HEK293 (cell line): ENCODE data around the gene CTH.

Experiments
- CTCF ChIA-PET: fragments of 350-600 bp; formaldehyde crosslinking; extraction: SDS; loops from one replicate; lab custom pipeline; 2021; ENCODE audit warnings: antibody characterized with exemption; lab: Yijun Ruan, JAX
- POLR2A ChIA-PET: fragments of 300-600 bp; formaldehyde crosslinking; extraction: SDS; loops from one replicate; lab custom pipeline; 2020; ENCODE audit warnings: antibody characterized with exemption, inconsistent platforms; lab: Yijun Ruan, JAX
- H3K27ac ChIP-seq: fragments of 200-500 bp; sonication (Bioruptor generic); 2 replicates; pipeline ENCODE4 v1.5.1; 2014; ENCODE audit warnings: low read depth, low read length, control low read depth, inconsistent platforms; ENCODE audit errors: extremely low read depth
- H3K36me3 ChIP-seq, 2 experiments: fragments of 200-500 bp in 1 of 2; sonication (Bioruptor generic) in 1 of 2; 1 replicate in 1 of 2; 2 replicates in 1 of 2; pipeline ENCODE4 v1.5.1; 2014 to 2017; ENCODE audit warnings: inconsistent platforms in 2 of 2, low read length in 2 of 2; ENCODE audit not compliant: control insufficient read depth in 2 of 2, insufficient read depth in 1 of 2
- H3K4me1 ChIP-seq: fragments of 200-500 bp; sonication (Bioruptor generic); 2 replicates; pipeline ENCODE4 v1.5.1; 2014; ENCODE audit warnings: mild to moderate bottlenecking, low read length, inconsistent platforms; ENCODE audit not compliant: control insufficient read depth, insufficient read depth
- H3K4me3 ChIP-seq: 2 replicates; pipeline ENCODE4 v1.5.1; 2011; ENCODE audit warnings: low read depth, mild to moderate bottlenecking, control low read depth, low read length, moderate library complexity
- H3K9me3 ChIP-seq: fragments of 200-500 bp; sonication (Bioruptor generic); 2 replicates; pipeline ENCODE4 v1.5.1; 2014; ENCODE audit warnings: low read depth, low read length, inconsistent platforms; ENCODE audit not compliant: control insufficient read depth, insufficient read depth
- GLIS1 ChIP-seq: fragments of 450-650 bp; formaldehyde crosslinking; IDR thresholded peaks from 2 replicates; pipeline ENCODE4 v1.5.1; 2016; ENCODE audit warnings: missing biosample characterization, missing genetic modification characterization
- IKZF3 ChIP-seq: fragments of 450-650 bp; IDR thresholded peaks from 2 replicates; pipeline ENCODE4 v1.5.0; 2018; ENCODE audit warnings: missing biosample characterization, mild to moderate bottlenecking, missing genetic modification characterization, moderate library complexity
- KLF1 ChIP-seq: fragments of 450-650 bp; formaldehyde crosslinking; IDR thresholded peaks from 2 replicates; pipeline ENCODE4 v1.5.1; 2016; ENCODE audit warnings: missing biosample characterization, missing genetic modification characterization
- OSR2 ChIP-seq: fragments of 450-650 bp; formaldehyde crosslinking; IDR thresholded peaks from 2 replicates; pipeline ENCODE4 v1.5.1; 2016; ENCODE audit warnings: missing biosample characterization, missing genetic modification characterization
- SETDB1 ChIP-seq: IDR thresholded peaks from one replicate; pipeline ENCODE4 v1.6.1; 2017; ENCODE audit warnings: mild to moderate bottlenecking, low read length, moderate library complexity, mixed read lengths; ENCODE audit not compliant: insufficient read length
- WT1 ChIP-seq: fragments of 450-650 bp; formaldehyde crosslinking; IDR thresholded peaks from 2 replicates; pipeline ENCODE4 v1.5.1; 2016; ENCODE audit warnings: missing biosample characterization, missing genetic modification characterization
- ZBTB17 ChIP-seq: fragments of 450-650 bp; formaldehyde crosslinking; IDR thresholded peaks from 2 replicates; pipeline ENCODE4 v1.5.1; 2016; ENCODE audit warnings: missing biosample characterization, missing genetic modification characterization
- ZNF10 ChIP-seq: fragments of 450-650 bp; formaldehyde crosslinking; IDR thresholded peaks from 2 replicates; pipeline ENCODE4 v1.5.1; 2017; ENCODE audit warnings: missing biosample characterization, missing genetic modification characterization
- ZNF16 ChIP-seq: fragments of 450-650 bp; formaldehyde crosslinking; IDR thresholded peaks from 2 replicates; pipeline ENCODE4 v1.5.1; 2016; ENCODE audit warnings: low read depth, missing biosample characterization, missing genetic modification characterization
- ZNF174 ChIP-seq: fragments of 450-650 bp; formaldehyde crosslinking; IDR thresholded peaks from 2 replicates; pipeline ENCODE4 v1.5.0; 2017; ENCODE audit warnings: missing biosample characterization, mild to moderate bottlenecking, missing genetic modification characterization
- ZNF175 ChIP-seq: fragments of 450-650 bp; formaldehyde crosslinking; IDR thresholded peaks from 2 replicates; pipeline ENCODE4 v1.5.1; 2016; ENCODE audit warnings: missing biosample characterization, missing genetic modification characterization
- ZNF214 ChIP-seq: fragments of 450-650 bp; formaldehyde crosslinking; IDR thresholded peaks from 2 replicates; pipeline ENCODE4 v1.5.1; 2017; ENCODE audit warnings: missing biosample characterization, mild to moderate bottlenecking, missing genetic modification characterization, borderline replicate concordance
- ZNF426 ChIP-seq: fragments of 450-650 bp; formaldehyde crosslinking; IDR thresholded peaks from 2 replicates; pipeline ENCODE4 v1.5.1; 2017; ENCODE audit warnings: missing biosample characterization, missing genetic modification characterization, mild to moderate bottlenecking, inconsistent platforms, moderate library complexity
- ZNF510 ChIP-seq: fragments of 450-650 bp; formaldehyde crosslinking; IDR thresholded peaks from 2 replicates; pipeline ENCODE4 v1.5.1; 2018; ENCODE audit warnings: mild to moderate bottlenecking, missing genetic modification characterization, missing biosample characterization; ENCODE audit not compliant: insufficient replicate concordance
- ZNF521 ChIP-seq: fragments of 450-650 bp; formaldehyde crosslinking; IDR thresholded peaks from 2 replicates; pipeline ENCODE4 v1.5.1; 2017; ENCODE audit warnings: missing biosample characterization, mild to moderate bottlenecking, missing genetic modification characterization
- ZNF530 ChIP-seq: fragments of 450-650 bp; formaldehyde crosslinking; IDR thresholded peaks from 2 replicates; pipeline ENCODE4 v1.5.1; 2016; ENCODE audit warnings: low read depth, missing biosample characterization, missing genetic modification characterization
- ZNF560 ChIP-seq: fragments of 450-650 bp; formaldehyde crosslinking; IDR thresholded peaks from 2 replicates; pipeline ENCODE4 v1.5.1; 2017; ENCODE audit warnings: missing biosample characterization, missing genetic modification characterization, borderline replicate concordance
- TF ChIP-seq, protein P1 (sequence below): fragments of 450-650 bp; formaldehyde crosslinking; IDR thresholded peaks from 2 replicates; pipeline ENCODE4 v1.5.1; 2016; ENCODE audit warnings: missing biosample characterization, missing genetic modification characterization, borderline replicate concordance
- TF ChIP-seq, protein P2 (sequence below): fragments of 450-650 bp; formaldehyde crosslinking; IDR thresholded peaks from 2 replicates; pipeline ENCODE4 v1.5.1; 2017; ENCODE audit warnings: missing biosample characterization, missing genetic modification characterization
- TF ChIP-seq, protein P3 (sequence below): fragments of 450-650 bp; formaldehyde crosslinking; IDR thresholded peaks from 2 replicates; pipeline ENCODE4 v1.5.1; 2016; ENCODE audit warnings: missing biosample characterization, missing genetic modification characterization
- TF ChIP-seq, protein P4 (sequence below): fragments of 450-650 bp; formaldehyde crosslinking; IDR thresholded peaks from 2 replicates; pipeline ENCODE4 v1.5.1; 2017; ENCODE audit warnings: missing biosample characterization, missing genetic modification characterization
- TF ChIP-seq, protein P5 (sequence below): fragments of 450-650 bp; formaldehyde crosslinking; IDR thresholded peaks from 2 replicates; pipeline ENCODE4 v1.5.1; 2016; ENCODE audit warnings: missing biosample characterization, missing genetic modification characterization

Gene CTH

DNA sequence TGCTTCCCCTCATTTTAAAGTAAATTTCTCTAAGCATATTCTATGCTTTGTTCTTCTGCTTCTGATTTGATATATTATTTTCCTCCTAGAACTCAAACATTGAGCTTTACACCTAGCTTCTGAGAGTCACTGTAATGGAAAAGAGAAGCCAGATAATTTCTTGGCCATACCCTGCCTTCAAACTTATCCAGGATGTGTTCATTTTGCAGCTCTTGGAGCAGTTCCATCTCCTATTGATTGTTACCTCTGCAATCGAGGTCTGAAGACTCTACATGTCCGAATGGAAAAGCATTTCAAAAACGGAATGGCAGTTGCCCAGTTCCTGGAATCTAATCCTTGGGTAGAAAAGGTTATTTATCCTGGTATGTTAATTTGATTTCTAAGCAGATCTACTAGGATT is 20.8 kb downstream of the CTH start:
- Histone ChIP-seq H3K9me3 (no peaks in the 10 kb centered on the region), H3K36me3 (peaks cover 6 to 42% of the 10 kb centered on the region in 2 experiments), H3K27ac (no peak overlapping the region), H3K4me3 (no peak overlapping the region), H3K4me1 (no peaks in the 10 kb centered on the region)
- CTCF ChIA-PET: no interaction called here
- POLR2A ChIA-PET: interaction anchor here (1.7 kb wide), 1 partner anchor 21 kb away, joined by 5 read pairs; the partner anchor contains the start of gene CTH
- TF ChIP-seq ZNF214 (tag by site-specific recombination) (no peak), OSR2 (no peak), ZNF510 (tag by site-specific recombination) (no peak), ZNF174 (tag by site-specific recombination) (no peak), ZNF521 (no peak), ZNF16 (tag by site-specific recombination) (no peak), GLIS1 (tag by site-specific recombination) (no peak), IKZF3 (tag by site-specific recombination) (no peak), SETDB1 (no peak), ZNF560 (tag by site-specific recombination) (no peak), KLF1 (tag by site-specific recombination) (no peak), ZNF426 (tag by site-specific recombination) (no peak), ZNF175 (tag by site-specific recombination) (no peak), ZBTB17 (tag by site-specific recombination) (no peak), ZNF10 (tag by site-specific recombination) (no peak)
- TF ChIP-seq, protein P1, sequence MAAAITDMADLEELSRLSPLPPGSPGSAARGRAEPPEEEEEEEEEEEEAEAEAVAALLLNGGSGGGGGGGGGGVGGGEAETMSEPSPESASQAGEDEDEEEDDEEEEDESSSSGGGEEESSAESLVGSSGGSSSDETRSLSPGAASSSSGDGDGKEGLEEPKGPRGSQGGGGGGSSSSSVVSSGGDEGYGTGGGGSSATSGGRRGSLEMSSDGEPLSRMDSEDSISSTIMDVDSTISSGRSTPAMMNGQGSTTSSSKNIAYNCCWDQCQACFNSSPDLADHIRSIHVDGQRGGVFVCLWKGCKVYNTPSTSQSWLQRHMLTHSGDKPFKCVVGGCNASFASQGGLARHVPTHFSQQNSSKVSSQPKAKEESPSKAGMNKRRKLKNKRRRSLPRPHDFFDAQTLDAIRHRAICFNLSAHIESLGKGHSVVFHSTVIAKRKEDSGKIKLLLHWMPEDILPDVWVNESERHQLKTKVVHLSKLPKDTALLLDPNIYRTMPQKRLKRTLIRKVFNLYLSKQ: no peak
- TF ChIP-seq, protein P2, sequence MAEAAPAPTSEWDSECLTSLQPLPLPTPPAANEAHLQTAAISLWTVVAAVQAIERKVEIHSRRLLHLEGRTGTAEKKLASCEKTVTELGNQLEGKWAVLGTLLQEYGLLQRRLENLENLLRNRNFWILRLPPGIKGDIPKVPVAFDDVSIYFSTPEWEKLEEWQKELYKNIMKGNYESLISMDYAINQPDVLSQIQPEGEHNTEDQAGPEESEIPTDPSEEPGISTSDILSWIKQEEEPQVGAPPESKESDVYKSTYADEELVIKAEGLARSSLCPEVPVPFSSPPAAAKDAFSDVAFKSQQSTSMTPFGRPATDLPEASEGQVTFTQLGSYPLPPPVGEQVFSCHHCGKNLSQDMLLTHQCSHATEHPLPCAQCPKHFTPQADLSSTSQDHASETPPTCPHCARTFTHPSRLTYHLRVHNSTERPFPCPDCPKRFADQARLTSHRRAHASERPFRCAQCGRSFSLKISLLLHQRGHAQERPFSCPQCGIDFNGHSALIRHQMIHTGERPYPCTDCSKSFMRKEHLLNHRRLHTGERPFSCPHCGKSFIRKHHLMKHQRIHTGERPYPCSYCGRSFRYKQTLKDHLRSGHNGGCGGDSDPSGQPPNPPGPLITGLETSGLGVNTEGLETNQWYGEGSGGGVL (tag by site-specific recombination): no peak
- TF ChIP-seq, protein P3, sequence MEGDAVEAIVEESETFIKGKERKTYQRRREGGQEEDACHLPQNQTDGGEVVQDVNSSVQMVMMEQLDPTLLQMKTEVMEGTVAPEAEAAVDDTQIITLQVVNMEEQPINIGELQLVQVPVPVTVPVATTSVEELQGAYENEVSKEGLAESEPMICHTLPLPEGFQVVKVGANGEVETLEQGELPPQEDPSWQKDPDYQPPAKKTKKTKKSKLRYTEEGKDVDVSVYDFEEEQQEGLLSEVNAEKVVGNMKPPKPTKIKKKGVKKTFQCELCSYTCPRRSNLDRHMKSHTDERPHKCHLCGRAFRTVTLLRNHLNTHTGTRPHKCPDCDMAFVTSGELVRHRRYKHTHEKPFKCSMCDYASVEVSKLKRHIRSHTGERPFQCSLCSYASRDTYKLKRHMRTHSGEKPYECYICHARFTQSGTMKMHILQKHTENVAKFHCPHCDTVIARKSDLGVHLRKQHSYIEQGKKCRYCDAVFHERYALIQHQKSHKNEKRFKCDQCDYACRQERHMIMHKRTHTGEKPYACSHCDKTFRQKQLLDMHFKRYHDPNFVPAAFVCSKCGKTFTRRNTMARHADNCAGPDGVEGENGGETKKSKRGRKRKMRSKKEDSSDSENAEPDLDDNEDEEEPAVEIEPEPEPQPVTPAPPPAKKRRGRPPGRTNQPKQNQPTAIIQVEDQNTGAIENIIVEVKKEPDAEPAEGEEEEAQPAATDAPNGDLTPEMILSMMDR: no peak

DNA sequence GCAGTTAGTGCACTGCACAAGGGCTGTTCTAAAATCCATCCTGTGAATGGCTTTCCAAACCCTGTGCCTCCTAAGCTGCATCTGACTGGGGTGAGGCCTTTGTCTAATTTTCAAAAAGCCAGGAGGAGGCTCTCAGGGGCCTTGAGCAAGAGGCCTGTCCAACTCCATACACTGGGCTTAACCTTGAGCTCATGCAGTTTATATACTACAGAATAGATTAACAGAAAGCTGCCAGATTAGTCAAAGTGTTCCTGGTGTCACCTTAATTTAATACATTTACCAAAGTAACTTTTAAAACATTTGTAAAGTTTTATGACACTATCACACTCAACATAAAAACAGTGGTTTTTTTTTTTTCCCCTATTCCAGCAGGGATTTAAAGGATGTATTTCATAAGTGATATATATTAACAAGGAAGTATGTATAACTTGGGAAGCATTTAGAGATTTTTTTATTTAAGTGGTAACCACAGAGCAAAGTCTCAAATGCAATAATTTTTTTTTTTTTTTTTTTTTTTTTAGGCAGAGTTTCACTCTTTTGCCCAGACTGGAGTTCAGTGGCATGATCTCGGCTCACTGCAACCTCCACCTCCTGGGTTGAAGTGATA is 23.3 kb downstream of the CTH start:
- ChIA-PET CTCF (interaction anchor here (0.6 kb wide), 2 partner anchors 20 to 1049 kb away, joined by 3 to 4 read pairs; no protein-coding TSS in a partner anchor), POLR2A (interaction anchor here (0.6 kb wide), 1 partner anchor 631 kb away, joined by 3 read pairs; no protein-coding TSS in a partner anchor)
- no peaks in the 10 kb centered on the region for H3K9me3 ChIP-seq
- TF ChIP-seq, protein P4, sequence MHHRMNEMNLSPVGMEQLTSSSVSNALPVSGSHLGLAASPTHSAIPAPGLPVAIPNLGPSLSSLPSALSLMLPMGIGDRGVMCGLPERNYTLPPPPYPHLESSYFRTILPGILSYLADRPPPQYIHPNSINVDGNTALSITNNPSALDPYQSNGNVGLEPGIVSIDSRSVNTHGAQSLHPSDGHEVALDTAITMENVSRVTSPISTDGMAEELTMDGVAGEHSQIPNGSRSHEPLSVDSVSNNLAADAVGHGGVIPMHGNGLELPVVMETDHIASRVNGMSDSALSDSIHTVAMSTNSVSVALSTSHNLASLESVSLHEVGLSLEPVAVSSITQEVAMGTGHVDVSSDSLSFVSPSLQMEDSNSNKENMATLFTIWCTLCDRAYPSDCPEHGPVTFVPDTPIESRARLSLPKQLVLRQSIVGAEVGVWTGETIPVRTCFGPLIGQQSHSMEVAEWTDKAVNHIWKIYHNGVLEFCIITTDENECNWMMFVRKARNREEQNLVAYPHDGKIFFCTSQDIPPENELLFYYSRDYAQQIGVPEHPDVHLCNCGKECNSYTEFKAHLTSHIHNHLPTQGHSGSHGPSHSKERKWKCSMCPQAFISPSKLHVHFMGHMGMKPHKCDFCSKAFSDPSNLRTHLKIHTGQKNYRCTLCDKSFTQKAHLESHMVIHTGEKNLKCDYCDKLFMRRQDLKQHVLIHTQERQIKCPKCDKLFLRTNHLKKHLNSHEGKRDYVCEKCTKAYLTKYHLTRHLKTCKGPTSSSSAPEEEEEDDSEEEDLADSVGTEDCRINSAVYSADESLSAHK (tag by site-specific recombination): no peak
- TF ChIP-seq, protein P5, sequence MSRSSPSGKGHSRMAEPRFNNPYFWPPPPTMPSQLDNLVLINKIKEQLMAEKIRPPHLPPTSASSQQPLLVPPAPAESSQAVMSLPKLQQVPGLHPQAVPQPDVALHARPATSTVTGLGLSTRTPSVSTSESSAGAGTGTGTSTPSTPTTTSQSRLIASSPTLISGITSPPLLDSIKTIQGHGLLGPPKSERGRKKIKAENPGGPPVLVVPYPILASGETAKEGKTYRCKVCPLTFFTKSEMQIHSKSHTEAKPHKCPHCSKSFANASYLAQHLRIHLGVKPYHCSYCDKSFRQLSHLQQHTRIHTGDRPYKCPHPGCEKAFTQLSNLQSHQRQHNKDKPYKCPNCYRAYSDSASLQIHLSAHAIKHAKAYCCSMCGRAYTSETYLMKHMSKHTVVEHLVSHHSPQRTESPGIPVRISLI (tag by site-specific recombination): peak; percentile 66
- TF ChIP-seq ZNF530 (tag by site-specific recombination) (no peak), WT1 (tag by site-specific recombination) (no peak)
- H3K4me3 ChIP-seq: no peak overlapping the region
- H3K4me1 ChIP-seq: no peaks in the 10 kb centered on the region
- peaks cover 6 to 51% of the 10 kb centered on the region in 2 experiments for H3K36me3 ChIP-seq
- H3K27ac ChIP-seq: no peak overlapping the region
